ENCODE results near the gene DZIP1.
"Not testable (repeated sequence)": the region's sequence is repeated elsewhere in the genome, so short reads cannot be mapped to it uniquely, and the experiment has no call there.

Gene DZIP1

GRCh38 chr13:95601906-95602305 lies 42.6 kb downstream of the DZIP1 start:
- no peak for DNase-seq

GRCh38 chr13:95601216-95601615 lies 43.3 kb downstream of the DZIP1 start:
- DNase-seq, result no peak

- DNase-seq, result no peak
Observed at GRCh38 chr13:95596701-95597100, 47.8 kb downstream of the DZIP1 start.

GRCh38 chr13:95593462-95593861 lies 51.0 kb downstream of the DZIP1 start:
- DNase-seq, result no peak

- no peak for DNase-seq
Observed at GRCh38 chr13:95588721-95589120, 55.8 kb downstream of the DZIP1 start.

GRCh38 chr13:95588134-95588533 lies 56.4 kb downstream of the DZIP1 start:
- no peak for DNase-seq

GRCh38 chr13:95585867-95586266 lies 58.6 kb downstream of the DZIP1 start:
- DNase-seq, result no peak

- DNase-seq, result no peak
Observed at GRCh38 chr13:95579303-95579702, 65.2 kb downstream of the DZIP1 start.

- no peak for DNase-seq
Observed at GRCh38 chr13:95573221-95573620, 71.3 kb downstream of the DZIP1 start.

- no peak for DNase-seq
Observed at GRCh38 chr13:95571941-95572340, 72.6 kb downstream of the DZIP1 start.

GRCh38 chr13:95570016-95570415 lies 74.5 kb downstream of the DZIP1 start:
- no peak for DNase-seq

GRCh38 chr13:95568131-95568530 lies 76.4 kb downstream of the DZIP1 start:
- no peak for DNase-seq

- DNase-seq, result not testable (repeated sequence)
Observed at GRCh38 chr13:95565758-95566157, 78.7 kb downstream of the DZIP1 start.

GRCh38 chr13:95564733-95565291 lies 79.7 kb downstream of the DZIP1 start:
- DNase-seq, result no peak

GRCh38 chr13:95564091-95564490 lies 80.4 kb downstream of the DZIP1 start:
- no peak for DNase-seq

- no peak for DNase-seq
Observed at GRCh38 chr13:95560387-95560786, 84.1 kb downstream of the DZIP1 start.

- no peak for DNase-seq
Observed at GRCh38 chr13:95559100-95559499, 85.4 kb downstream of the DZIP1 start.

- no peak for DNase-seq
Observed at GRCh38 chr13:95557013-95557412, 87.5 kb downstream of the DZIP1 start.

- no peak for DNase-seq
Observed at GRCh38 chr13:95553581-95554385, 90.7 kb downstream of the DZIP1 start.

GRCh38 chr13:95552539-95553441 lies 91.7 kb downstream of the DZIP1 start, which contains the start of gene CLDN10:
Gene CLDN10, plus strand, starts transcription at chr13:95552720. Its CDS starts 34 bp downstream, at chr13:95552754.
- DNase-seq, result no peak

- DNase-seq, result no peak
Observed at GRCh38 chr13:95552208-95552538, 92.3 kb downstream of the DZIP1 start.

- DNase-seq, result no peak
Observed at GRCh38 chr13:95547531-95548167, 96.9 kb downstream of the DZIP1 start.

GRCh38 chr13:95546919-95547318 lies 97.6 kb downstream of the DZIP1 start:
- no peak for DNase-seq

Data from NCI-H1694 treated with DMSO at 0.1 percent for 48 hours (cell line).